Ectodermal cell (in vitro differentiated cells): ENCODE results near the gene SRGAP2B.
"Not testable (repeated sequence)": the region's sequence is repeated elsewhere in the genome, so short reads cannot be mapped to it uniquely, and the experiment has no call there.

Experiments
- H3K27ac ChIP-seq: 2 replicates; pipeline ENCODE4 v1.7.0; 2013; ENCODE audit warnings: mild to moderate bottlenecking, low read depth, low read length; ENCODE audit not compliant: insufficient read depth, poor library complexity, severe bottlenecking
- H3K27me3 ChIP-seq: 2 replicates; pipeline ENCODE4 v1.7.0; 2013; ENCODE audit warnings: mild to moderate bottlenecking, low read length; ENCODE audit not compliant: insufficient read depth, control insufficient read depth, poor library complexity, severe bottlenecking
- H3K36me3 ChIP-seq: one replicate; pipeline ENCODE4 v1.7.0; 2013; ENCODE audit warnings: low read length; ENCODE audit not compliant: control insufficient read depth, insufficient read depth
- H3K4me1 ChIP-seq: one replicate; pipeline ENCODE4 v1.7.0; 2013; ENCODE audit warnings: low read length; ENCODE audit not compliant: control insufficient read depth, insufficient read depth
- H3K4me3 ChIP-seq: 2 replicates; pipeline ENCODE4 v1.7.0; 2013; ENCODE audit warnings: low read depth, low read length, control low read depth; ENCODE audit not compliant: insufficient read depth
- H3K9me3 ChIP-seq: 2 replicates; pipeline ENCODE4 v1.7.0; 2013; ENCODE audit warnings: mild to moderate bottlenecking, low read length, moderate library complexity; ENCODE audit not compliant: control insufficient read depth
- WGBS, 2 experiments: methylation state at CpG; one replicate each; pipeline ENCODE4 v1.1.7; 2013; ENCODE audit warnings: missing lambda C conversion rate in 2 of 2; 5-methylcytosine and 5-hydroxymethylcytosine counted together

The SRGAP2B gene

GRCh38 chr1:144941710-144942109 lies 153.4 kb downstream of the SRGAP2B start:
- not testable (repeated sequence) for H3K27ac ChIP-seq, H3K27me3 ChIP-seq, H3K36me3 ChIP-seq, H3K4me3 ChIP-seq, H3K4me1 ChIP-seq, H3K9me3 ChIP-seq
- no CpG with 5 or more reads among the region's 1 CpG for WGBS, 2 experiments

- not testable (repeated sequence) for H3K4me1 ChIP-seq, H3K4me3 ChIP-seq, H3K9me3 ChIP-seq, H3K27ac ChIP-seq, H3K27me3 ChIP-seq, H3K36me3 ChIP-seq
- WGBS, 2 experiments = no CpG with 5 or more reads among the region's 2 CpGs
Observed at GRCh38 chr1:144940054-144940453, 155.1 kb downstream of the SRGAP2B start.

GRCh38 chr1:144938627-144939026 lies 156.5 kb downstream of the SRGAP2B start:
- not testable (repeated sequence) for H3K36me3 ChIP-seq, H3K9me3 ChIP-seq, H3K27me3 ChIP-seq, H3K4me3 ChIP-seq, H3K27ac ChIP-seq, H3K4me1 ChIP-seq

- not testable (repeated sequence) for H3K4me3 ChIP-seq, H3K27ac ChIP-seq, H3K36me3 ChIP-seq, H3K4me1 ChIP-seq, H3K9me3 ChIP-seq, H3K27me3 ChIP-seq
- no CpG with 5 or more reads among the region's 4 CpGs for WGBS, 2 experiments
Observed at GRCh38 chr1:144936186-144936732, 158.9 kb downstream of the SRGAP2B start.

GRCh38 chr1:144935310-144935709 lies 159.8 kb downstream of the SRGAP2B start:
- WGBS, 2 experiments = no CpG with 5 or more reads among the region's 3 CpGs

GRCh38 chr1:144933014-144933413 lies 162.1 kb downstream of the SRGAP2B start:
- H3K27ac ChIP-seq, H3K9me3 ChIP-seq, H3K27me3 ChIP-seq, H3K36me3 ChIP-seq, H3K4me3 ChIP-seq, H3K4me1 ChIP-seq: not testable (repeated sequence)
- 100% methylated on average over 1 of the region's 5 CpGs for WGBS, 2 experiments

More at GRCh38 chr1:144935310-144935709, 159.8 kb downstream of the SRGAP2B start:
- H3K4me3 ChIP-seq, H3K27ac ChIP-seq, H3K4me1 ChIP-seq, H3K27me3 ChIP-seq, H3K9me3 ChIP-seq, H3K36me3 ChIP-seq: not testable (repeated sequence)

- 68 to 88% methylated on average over 3 of the region's 5 CpGs for WGBS, 2 experiments
- not testable (repeated sequence) for H3K9me3 ChIP-seq, H3K27ac ChIP-seq
Observed at GRCh38 chr1:144932153-144932552, 163.0 kb downstream of the SRGAP2B start.

GRCh38 chr1:144931553-144931952 lies 163.6 kb downstream of the SRGAP2B start:
- H3K4me1 ChIP-seq, H3K36me3 ChIP-seq, H3K27me3 ChIP-seq, H3K9me3 ChIP-seq, H3K4me3 ChIP-seq, H3K27ac ChIP-seq: not testable (repeated sequence)
- WGBS, 2 experiments = no CpG with 5 or more reads among the region's 1 CpG

More at GRCh38 chr1:144932153-144932552, 163.0 kb downstream of the SRGAP2B start:
- not testable (repeated sequence) for H3K4me3 ChIP-seq, H3K27me3 ChIP-seq, H3K4me1 ChIP-seq, H3K36me3 ChIP-seq

- H3K36me3 ChIP-seq, H3K27me3 ChIP-seq, H3K9me3 ChIP-seq, H3K4me1 ChIP-seq, H3K27ac ChIP-seq, H3K4me3 ChIP-seq: not testable (repeated sequence)
- 93 to 96% methylated on average over 2 of the region's 6 CpGs for WGBS, 2 experiments
Observed at GRCh38 chr1:144930085-144930777, 164.9 kb downstream of the SRGAP2B start.

GRCh38 chr1:144927292-144927691 lies 167.8 kb downstream of the SRGAP2B start:
- WGBS, 2 experiments = no CpG with 5 or more reads among the region's 1 CpG
- not testable (repeated sequence) for H3K9me3 ChIP-seq, H3K36me3 ChIP-seq, H3K4me3 ChIP-seq, H3K27me3 ChIP-seq, H3K27ac ChIP-seq, H3K4me1 ChIP-seq

GRCh38 chr1:144923640-144924039 lies 171.5 kb downstream of the SRGAP2B start:
- H3K36me3 ChIP-seq, H3K27ac ChIP-seq, H3K27me3 ChIP-seq, H3K4me1 ChIP-seq, H3K4me3 ChIP-seq, H3K9me3 ChIP-seq: not testable (repeated sequence)
- WGBS, 2 experiments = no CpG with 5 or more reads among the region's 5 CpGs
